Fibroblast of lung (primary cell): ENCODE data around the gene PBX1.

Experiments used
- CTCF ChIP-seq, 2 donors: IDR thresholded peaks in 1 of 2; conservative IDR thresholded peaks in 1 of 2; 1 replicate in 1 of 2; 2 replicates in 1 of 2; pipeline ENCODE4 v1.5.1; 2011 to 2012; ENCODE audit warnings: low read length in 2 of 2, control low read depth in 1 of 2, inconsistent platforms in 1 of 2, low read depth in 1 of 2, mild to moderate bottlenecking in 1 of 2
- EZH2 ChIP-seq: IDR thresholded peaks from 2 replicates; pipeline ENCODE4 v1.5.1; 2012; ENCODE audit warnings: low read length, control low read depth, mild to moderate bottlenecking; ENCODE audit errors: missing control alignments

GRCh38 chr1:164561007-164561406 is 2.0 kb downstream of the PBX1 start:
- TF ChIP-seq CTCF (conservative IDR thresholded peaks at IDR 0.05 in 1 of 2, IDR thresholded peaks at IDR 0.05 in 1 of 2; ENCODE audit: low read depth in 1 of 2, low read length in 2 of 2) (no peak), EZH2 (no peak)
